Measurements from ENCODE around the gene C1orf87.

Gene C1orf87

GRCh38 chr1:60073605-60074278 is at the start of gene C1orf87:
Gene C1orf87, minus strand, starts transcription at chr1:60073770. Its CDS starts 1,127 bp downstream, at chr1:60072643.
- DNase-seq: no peak

- no peak for DNase-seq
These were observed 44.5 kb upstream of the C1orf87 start for GRCh38 chr1:60118085-60118484.

GRCh38 chr1:60114745-60115318 is 41.3 kb upstream of the C1orf87 start:
- DNase-seq: no peak

GRCh38 chr1:60113596-60113995 is 40.0 kb upstream of the C1orf87 start:
- no peak for DNase-seq

- DNase-seq: no peak
These were observed 39.5 kb upstream of the C1orf87 start for GRCh38 chr1:60113028-60113427.

- DNase-seq: no peak
These were observed 38.1 kb upstream of the C1orf87 start for GRCh38 chr1:60111716-60112115.

GRCh38 chr1:60111118-60111517 is 37.5 kb upstream of the C1orf87 start:
- DNase-seq: no peak

GRCh38 chr1:60108196-60108595 is 34.6 kb upstream of the C1orf87 start:
- DNase-seq: no peak

- no peak for DNase-seq
These were observed 29.6 kb upstream of the C1orf87 start for GRCh38 chr1:60103186-60103585.

- DNase-seq: no peak
These were observed 28.9 kb upstream of the C1orf87 start for GRCh38 chr1:60102267-60103061.

- no peak for DNase-seq
These were observed 27.9 kb upstream of the C1orf87 start for GRCh38 chr1:60101516-60101915.

- DNase-seq: peak; percentile 41
These were observed 17.7 kb upstream of the C1orf87 start for GRCh38 chr1:60091195-60091715.

GRCh38 chr1:60090655-60091054 is 17.1 kb upstream of the C1orf87 start:
- DNase-seq: no peak

GRCh38 chr1:60088620-60089155 is 15.1 kb upstream of the C1orf87 start:
- DNase-seq: no peak

GRCh38 chr1:60087681-60088080 is 14.1 kb upstream of the C1orf87 start:
- DNase-seq: no peak

- DNase-seq: no peak
These were observed 4.6 kb upstream of the C1orf87 start for GRCh38 chr1:60078182-60078581.

GRCh38 chr1:60071296-60071695 is 2.3 kb downstream of the C1orf87 start:
- no peak for DNase-seq

- no peak for DNase-seq
These were observed 3.9 kb downstream of the C1orf87 start for GRCh38 chr1:60069691-60070090.

- no peak for DNase-seq
These were observed 5.1 kb downstream of the C1orf87 start for GRCh38 chr1:60068393-60069045.

- DNase-seq: no peak
These were observed 7.6 kb downstream of the C1orf87 start for GRCh38 chr1:60066001-60066400.

- no peak for DNase-seq
These were observed 8.4 kb downstream of the C1orf87 start for GRCh38 chr1:60065199-60065598.

- no peak for DNase-seq
These were observed 10.0 kb downstream of the C1orf87 start for GRCh38 chr1:60063561-60063960.

GRCh38 chr1:60059468-60059867 is 14.1 kb downstream of the C1orf87 start:
- no peak for DNase-seq
